ENCODE results near the gene MAGEL2.

Gene MAGEL2

DNA sequence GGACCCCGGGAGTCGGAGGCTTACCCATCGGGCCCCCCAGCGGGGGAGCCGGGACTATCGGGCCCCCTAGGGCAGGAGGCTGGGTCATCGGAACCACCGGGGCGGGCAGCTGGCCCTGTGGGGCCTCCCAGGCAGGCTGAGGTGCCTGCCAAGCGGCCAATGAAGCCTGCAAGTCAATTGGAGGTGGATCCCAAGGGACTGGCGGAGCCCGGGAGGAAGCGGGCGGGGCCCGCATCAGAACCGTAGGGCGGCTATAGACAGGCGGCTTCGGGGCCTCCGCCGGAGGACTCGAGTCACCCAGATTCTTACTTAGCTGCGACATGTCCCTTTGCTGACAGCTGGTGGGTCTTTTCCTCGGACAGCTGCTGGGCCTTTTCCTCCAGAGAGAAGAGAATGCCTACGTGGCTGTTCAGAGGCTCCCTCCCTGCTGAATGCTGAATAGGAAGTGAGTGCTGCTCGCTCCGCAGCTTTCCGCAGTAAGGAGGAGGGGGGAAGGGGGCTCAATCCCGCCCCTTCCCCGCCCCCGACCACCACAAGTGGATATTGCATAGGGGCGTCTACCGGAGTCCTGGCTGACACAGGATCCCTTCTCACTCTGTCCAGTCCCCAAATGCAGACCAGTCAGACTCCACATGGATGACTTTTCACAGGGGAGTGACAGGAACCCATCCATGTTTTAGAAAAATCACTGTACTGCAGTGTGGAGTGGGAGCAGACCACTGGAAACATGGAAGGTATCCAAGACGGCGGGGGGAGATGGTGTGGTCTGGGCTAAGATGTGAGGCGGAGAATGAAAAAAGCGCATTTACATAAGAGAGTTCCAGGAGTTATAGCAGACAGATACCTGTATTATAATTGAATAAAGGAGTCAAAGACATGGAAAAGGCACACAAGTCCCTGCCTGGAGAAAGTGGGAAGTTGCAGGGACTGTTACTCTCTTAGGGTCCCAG lies at the start of gene MAGEL2:
MAGEL2 (minus strand) TSS at position 447 of the 950 bp plus-strand sequence; CDS start at position 322, 125 bp downstream.
- DNase-seq, result no peak

DNA sequence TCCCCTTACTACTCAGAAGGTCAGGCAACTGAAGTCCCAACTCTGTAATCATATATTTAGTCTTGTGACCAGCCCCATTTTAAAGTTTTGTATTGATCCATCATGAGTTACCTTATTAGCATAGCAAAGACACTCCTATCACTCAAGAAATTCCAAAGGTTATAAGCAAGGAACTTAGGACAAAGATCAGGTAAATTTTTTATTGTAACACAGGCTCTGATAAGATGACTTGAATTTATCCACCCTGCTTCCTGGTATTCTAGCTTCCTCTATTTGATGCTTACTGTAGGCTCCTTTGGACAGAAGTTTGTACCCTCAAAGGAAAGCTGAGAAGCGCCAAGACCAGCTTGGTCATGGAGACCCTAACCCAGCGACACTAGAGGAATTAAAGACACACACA lies 47.6 kb upstream of the MAGEL2 start:
- DNase-seq, result no peak

DNA sequence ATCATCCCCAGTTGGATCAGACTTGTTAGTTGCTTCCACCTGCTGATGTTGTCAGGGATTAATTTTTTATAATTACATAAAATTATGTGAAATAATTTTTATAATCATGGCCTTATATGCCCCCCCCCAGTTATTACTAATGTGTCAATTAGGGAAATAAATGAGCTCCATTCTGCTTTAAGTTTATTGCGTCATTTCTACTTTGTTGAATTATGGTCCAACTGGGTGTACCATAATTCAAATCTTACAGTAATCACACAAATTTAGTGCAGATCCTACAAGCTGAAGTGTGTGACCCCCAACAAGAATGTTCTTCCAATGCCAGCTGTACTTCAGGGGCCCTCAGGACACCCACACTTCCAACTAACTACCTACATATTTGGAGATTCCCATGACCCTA lies 46.9 kb upstream of the MAGEL2 start:
- no peak for DNase-seq

DNA sequence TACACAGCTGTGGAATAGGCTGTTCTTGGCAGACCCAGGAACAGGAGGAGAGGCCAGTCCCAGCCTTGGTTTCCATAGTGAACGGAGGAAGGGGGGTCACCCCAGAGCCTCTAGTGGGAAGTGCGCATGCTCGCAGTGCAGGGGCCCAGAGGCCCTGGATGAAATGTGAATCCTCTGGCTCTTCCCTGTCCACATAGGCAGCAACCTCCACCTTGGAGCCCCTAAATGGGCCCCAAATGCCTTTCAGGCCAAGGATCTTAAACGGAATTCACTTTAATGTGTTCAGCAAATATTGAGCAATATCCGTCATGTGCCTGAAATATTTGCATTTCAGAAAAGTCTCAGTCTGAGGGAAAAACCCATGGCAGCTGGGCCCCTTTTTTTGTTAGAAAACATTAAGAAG lies 42.8 kb upstream of the MAGEL2 start:
- no peak for DNase-seq

DNA sequence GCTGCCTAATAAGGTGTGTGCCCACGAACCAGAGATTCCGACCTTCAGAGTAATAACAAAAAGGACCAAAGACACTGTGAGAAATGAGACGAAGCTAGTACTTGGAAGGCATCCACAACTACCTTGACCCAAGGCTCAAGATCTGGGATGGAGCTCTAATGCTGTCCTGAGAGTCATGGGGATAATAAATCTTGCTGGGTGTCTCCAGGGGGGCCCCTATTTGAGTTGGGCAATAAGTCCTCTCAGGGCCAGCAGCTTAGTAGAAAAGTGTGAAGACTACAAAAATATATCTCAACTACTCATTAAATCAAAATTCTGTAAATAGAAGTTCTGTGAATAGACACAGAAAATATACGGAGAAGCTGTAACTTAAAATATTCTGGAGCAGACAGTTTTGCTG lies 42.3 kb upstream of the MAGEL2 start:
- no peak for DNase-seq

DNA sequence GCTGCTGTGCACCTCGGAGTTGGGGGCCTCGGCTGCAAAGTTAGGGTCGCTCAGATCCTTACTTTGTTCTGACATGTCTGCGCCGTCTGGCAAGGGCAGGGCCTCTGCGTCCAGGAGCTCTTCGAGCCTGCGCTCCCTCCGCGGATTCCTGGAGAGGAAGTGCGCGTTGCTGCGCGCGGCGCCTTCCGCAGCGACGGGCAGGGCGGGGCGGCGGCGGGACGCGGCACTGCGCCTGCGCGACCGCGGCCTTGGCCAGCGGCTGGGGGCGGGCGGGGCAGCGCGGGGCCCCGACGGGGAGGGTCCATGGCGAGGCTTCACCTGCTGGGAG lies 39.4 kb upstream of the MAGEL2 start, which contains the start of gene NDN:
NDN (minus strand) TSS at position 163 of the 328 bp plus-strand sequence; CDS start at position 75, 88 bp downstream.
- no peak for DNase-seq

DNA sequence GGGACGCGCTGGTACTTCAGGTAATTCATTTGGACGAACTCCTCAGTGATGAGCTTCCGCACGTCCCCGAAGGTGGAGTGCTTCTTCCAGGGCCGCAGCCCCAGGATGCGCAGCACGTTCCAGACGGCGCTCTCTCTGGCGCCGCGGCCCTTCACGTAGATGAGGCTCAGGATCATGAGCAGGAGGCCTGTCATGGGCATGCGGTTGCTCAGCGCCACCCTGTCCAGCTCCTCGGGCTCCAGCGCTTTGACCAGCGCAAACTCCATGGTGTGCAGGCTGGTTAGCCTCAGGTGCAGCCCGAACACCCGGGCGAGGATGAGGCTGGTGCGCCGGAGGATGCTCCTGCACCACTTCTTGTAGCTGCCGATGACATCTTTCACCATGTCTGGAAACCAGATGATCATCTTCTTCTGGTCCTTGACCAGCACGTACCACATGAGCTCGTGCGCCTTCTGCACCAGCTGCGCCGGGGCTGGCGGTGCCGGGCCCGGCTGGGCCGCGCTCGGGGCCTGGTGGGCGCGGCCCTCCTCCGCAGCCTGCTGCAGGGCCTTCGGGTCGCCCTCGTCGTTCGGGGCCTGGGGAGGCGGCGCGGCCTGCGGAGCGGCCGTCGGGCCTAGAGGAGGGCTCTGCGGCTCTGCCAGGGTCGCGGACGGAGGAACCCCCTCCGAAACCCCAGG lies 38.9 kb upstream of the MAGEL2 start:
- DNase-seq, result no peak

DNA sequence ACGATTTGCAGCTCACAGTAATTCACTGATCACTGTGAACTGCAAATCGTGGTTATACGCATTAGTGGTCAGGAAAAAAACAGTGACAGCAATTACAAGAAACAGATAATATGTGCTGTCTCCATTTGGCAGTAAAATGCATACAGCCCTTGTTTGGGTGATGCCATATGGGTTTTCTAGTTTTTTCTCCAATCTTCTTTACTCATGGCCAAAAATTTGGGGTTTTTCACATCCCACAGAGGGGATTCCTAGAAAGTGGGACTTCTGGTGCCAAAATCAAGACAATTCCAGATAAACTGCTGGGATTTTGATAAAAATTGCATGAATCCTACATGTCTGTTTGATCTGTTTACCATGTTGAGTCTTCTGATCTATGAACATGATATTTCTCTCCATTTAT lies 23.8 kb upstream of the MAGEL2 start:
- DNase-seq, result no peak

DNA sequence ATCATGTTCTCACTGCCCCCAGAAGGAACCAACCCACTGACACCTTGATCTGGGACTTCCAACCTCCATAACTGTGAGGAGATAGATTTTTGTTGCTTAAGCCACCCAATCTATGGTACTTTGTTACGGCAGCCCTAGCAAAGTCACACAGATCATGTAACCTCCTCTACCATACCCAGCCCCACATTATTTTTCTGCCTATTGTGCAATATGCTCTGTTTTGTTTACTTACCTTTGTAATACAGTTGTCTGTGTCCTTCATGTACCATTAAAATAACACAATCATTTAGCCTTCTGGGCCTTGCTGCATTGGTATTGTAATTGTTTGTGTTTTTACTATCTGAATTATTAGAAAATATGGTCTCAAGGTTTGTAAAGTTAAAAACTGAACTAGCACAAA lies 23.3 kb upstream of the MAGEL2 start:
- DNase-seq, result no peak

DNA sequence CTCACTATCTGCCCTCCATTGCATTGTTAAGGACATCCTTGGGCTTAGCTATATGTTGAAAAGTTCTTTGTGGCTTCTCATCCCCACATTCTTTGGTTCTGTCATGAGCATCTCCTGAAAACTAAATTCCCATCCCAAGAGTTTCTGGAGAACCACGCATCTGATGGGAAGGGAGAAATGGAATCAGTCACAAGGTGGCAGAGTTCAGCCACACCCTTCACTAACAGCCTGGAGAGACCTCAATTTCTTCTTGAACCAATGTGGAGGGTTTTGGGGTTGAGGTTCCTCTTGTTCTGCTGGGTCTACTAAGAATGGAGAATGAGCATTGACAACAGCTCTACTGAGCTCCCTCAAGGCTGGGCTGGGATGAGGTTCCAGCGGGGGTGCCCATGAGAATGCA lies 15.6 kb upstream of the MAGEL2 start:
- no peak for DNase-seq

DNA sequence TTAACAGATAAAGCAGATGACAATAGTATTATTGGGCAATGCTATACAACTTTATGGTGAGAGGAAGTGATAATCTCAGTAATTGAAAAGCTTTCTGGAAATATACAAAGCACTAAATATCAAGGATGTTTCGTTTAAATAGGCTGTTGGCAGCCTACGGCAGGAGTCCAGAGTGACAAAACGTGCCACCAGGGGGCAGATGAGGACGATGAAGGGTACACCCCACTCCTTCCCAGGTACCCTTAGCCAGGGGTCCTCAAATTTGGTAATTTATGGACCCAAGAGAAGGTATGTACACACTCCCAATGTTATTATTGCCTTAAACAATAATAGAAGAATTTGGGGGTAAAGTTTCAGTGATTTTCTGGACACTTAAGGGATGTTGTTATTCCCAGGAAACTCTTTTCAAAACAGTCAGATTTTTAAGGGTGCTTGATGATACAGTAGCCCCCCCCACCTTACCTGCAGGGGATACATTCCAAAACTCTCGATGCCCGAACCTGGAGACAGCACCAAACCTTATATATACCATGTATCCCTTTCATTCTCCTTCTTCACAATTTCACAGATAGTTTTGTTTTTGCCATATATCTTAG lies 1.4 kb upstream of the MAGEL2 start:
- DNase-seq, result no peak

DNA sequence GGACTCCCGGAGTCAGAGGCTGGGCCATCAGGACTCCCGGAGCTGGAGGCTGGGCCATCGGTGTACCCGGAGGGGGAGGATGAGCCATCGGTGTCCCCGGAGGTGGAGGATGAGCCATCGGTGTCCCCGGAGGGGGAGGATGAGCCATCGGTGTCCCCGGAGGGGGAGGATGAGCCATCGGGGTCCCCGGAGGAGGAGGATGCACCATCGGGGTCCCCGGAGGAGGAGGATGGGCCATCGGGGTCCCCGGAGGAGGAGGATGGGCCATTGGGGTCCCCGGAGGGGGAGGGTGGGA lies 719 bp downstream of the MAGEL2 start:
- DNase-seq, result no peak

DNA sequence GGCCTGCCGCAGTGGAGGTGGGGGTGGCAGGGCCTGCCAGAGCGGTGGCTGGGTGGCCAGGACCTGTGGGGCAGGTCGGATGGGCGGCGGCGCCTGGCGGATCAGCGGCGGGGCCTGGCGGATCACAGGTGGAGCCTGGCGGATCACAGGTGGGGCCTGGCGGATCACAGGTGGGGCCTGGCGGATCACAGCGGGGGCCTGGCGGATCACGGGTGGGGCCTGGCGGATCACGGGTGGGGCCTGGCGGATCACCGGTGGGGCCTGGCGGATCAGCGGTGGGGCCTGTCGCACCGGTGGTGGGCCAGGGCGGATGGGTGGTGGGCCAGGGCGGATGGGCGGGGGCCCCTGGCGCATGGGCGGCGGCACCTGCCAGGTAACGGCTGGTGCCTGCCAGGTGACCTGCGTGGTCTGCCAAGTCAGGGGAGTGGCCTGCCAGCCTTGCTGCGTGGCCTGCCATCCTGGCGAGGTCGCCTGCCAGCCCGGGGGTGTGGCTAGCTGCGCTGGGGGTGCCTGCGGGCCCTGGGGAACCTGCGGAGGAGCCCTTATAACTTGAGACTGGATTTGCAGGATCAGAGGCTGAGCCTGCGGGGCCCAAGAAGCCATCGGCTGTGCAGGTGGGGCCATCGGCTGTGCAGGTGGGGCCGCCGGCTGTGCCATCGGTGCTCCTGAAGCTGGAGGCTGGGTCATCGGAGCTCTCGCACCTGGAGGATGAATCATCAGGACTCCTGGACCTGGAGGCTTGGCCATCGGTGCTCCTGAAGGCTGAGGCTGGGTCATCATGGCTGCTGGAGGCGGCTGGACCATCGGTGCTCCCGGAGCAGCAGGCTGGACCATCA lies 1.3 kb downstream of the MAGEL2 start:
- DNase-seq, result no peak

DNA sequence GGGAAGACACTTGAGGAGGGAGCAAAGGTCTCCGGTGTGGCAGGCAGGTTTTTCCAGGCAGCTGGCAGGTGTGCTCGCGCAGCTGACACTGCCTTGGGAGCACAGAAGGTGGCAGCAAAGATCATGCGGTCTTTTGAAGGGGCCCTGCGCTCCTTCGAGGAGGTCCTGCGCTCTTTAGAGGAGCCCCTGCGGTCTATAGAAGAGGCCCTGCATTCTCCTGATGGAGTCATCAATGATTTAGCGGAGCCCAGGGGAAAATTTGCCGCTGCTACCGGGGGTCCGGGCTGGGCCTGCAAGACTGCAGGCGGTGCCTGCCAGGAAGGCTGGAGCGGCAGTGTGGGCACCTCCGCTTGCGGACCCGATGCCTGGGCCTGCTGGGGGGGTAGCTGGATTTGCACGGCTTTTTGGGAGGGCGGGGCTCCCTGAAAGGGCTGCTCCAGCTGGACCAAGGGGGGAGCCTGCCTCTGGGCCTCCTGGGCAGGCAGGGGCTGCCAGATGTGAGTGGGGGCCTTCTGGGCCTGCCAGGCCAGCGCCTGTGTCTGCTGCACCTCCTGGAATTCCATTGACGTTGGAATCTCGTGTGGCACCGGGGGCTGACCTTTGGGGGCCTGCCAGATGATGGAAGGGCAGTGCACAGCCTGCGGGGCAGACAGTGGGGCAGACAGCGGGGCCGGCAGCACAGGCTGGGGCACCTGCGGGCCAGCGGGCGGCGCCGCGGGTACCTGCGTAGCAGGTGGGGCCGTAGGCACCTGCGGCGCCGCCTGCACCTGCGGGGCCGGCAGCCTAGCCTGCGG lies 2.1 kb downstream of the MAGEL2 start:
- DNase-seq, result no peak

DNA sequence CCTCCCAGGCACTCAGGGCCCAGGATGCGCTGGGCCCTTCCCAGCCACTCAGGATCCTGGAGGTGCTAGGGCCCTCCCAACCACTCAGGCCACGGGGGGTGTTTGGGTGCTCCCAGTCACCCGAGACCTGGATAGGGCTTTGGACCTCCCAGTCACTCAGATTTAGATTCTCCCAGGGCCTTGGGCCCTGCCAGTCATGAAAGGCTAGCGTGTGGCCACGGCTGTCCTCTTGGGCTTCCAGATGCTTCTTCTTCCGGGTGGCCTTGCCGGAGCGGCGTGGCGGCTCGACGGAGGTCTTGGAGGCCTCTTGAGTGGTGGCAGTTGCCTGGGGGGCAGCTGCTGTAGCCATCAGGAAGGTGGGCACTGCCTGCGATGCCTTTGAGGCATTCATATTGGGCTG lies 2.8 kb downstream of the MAGEL2 start:
- DNase-seq, result no peak

DNA sequence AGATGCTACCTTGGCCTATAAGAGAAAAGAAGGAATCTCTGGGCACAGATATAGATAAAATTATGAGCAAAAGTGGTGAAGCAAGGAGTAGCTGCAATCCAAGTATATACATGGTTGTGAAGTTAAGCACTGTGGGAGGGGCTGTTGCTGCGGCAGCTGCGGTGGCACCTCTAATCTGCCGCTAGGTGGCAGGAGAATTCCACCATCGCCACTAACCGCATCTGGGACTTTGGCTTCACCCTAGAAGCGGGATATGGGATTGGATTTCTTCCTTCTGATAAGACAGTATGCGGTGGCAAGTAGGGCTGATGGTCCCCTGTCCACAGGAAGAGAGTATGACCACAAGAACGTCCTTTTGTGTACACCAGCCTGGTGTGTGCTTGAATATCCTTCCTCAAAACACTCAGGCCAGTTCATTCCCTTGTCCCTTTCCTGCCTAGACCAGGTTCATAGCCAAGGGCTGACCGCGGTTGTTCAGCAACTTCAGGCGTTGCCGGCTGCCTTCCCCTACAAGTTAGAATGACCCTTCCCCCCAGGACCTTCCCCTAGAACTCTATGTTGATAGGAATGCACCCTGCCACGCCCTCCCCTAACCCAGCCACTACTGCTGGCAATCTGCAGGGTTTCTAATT lies 5.1 kb downstream of the MAGEL2 start:
- DNase-seq, result no peak

DNA sequence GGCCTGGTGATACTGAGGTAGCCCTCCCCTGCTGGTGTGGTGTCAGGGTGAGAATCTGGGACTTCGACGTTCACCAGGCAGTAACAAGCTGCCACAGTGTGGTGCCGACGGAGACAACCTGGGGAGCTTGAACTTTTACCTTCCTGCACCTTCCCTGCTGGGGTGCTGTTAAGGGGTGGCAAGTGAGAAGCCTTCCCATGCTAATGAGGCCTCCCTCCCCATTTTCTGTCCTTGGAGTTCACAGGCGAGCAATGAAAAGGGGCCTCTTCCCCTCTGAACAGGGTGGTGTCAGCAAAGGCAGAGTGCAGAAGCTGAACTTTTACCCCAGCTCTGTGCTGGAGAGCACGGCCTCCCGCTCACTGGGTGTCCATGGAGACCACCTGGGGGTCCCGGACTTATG lies 13.5 kb downstream of the MAGEL2 start:
- no peak for DNase-seq

DNA sequence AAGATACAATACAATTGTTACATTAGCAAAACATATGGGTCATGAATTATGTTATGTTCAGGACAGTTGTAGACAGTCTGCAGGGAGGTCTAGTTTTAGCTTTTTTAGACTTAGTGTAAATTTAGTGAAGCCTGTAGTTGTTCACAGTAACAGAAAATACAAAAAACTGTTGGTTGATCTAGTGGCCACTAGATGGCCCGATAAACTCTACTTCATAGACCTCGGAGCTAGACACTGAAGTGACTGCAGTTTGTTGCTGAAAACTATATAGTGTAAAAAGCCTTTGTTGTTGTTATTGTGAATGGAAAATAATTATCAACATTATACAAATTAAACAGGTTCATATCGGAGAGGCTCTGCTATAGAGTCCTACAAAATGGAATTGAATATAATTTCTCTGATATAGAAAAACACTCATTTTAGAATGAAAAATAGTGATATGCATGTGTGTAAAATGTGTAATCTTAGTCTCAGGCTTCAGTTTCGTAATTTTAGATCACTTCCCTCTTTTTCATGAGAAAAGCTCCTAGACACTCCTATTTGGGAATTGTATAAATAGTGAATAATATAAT lies 18.3 kb downstream of the MAGEL2 start:
- DNase-seq, result no peak

DNA sequence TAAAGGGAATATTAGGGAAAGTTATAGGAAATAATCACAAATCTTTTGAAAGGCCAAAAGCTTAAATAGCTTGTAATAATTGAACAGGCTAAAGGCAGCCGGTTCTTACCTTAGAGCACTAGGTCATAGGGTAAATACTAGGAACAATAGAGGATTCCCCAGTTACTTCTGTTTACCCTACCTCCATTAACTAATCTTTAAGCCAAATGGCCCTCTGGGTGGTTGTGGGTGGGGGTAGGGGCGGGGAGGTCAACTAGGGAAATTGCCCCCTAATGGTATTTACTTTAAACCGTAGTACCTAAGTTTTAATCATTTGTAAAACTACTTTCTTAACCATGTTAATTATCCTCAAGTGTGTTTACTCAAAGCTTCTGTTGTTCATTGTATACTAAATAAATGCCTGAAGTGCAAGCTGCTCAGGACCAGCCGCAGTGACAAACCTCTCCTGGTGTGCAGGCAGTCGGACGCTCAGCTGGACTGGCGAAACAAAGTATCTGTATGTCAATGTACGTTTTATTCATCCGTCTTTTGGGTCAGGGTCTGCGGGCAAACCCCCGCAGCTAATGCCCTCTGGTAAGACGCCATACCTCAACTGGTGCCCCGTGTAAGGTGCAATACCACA lies 18.9 kb downstream of the MAGEL2 start:
- DNase-seq, result no peak

DNA sequence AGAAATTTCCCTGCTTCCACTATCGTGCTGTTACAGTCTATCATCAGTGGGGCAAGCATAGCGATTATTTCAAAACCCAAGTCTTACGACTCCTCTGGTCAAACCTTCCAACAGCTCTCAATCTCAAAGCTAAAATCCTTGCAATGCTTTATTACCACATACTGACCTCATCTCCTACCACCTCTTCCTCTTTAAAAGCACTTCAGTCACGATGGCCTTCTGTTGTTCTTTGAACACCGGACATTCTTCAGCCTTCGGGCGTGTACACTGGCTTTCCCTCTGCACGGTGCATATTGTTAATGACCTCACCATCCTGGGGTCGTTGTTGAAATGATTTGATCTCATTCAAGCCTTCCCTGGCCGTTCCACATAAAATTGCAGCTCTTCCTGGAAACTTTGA lies 31.1 kb downstream of the MAGEL2 start:
- no peak for DNase-seq

DNA sequence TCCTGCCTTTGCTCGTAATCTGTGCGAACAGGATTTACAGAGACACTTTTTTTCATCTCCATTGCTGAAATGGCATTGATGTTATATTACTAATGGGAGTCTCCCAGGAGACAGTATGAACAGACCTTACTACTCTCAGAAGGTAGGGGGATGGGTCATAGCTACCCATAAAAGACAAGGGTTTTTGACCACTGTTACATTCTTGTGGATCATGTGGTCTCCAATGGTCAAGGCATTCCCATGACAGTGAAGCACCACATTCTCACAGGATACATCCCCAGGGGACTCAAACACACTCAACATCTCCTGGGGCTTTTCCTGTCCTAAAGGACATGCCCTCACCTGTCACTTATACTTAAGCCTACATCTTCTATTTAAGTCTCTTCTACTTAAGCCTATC lies 41.4 kb downstream of the MAGEL2 start:
- no peak for DNase-seq

Measured in cortex of kidney (tissue), 1 donor.